GM23248 (cell line): ENCODE measurements around the gene MARCHF3.

Source experiments
- EZH2 ChIP-seq: fragments of 200-600 bp; sonication (generic); IDR thresholded peaks from 2 replicates; pipeline ENCODE4 v1.6.1; 2018; ENCODE audit warnings: antibody characterized with exemption, mild to moderate bottlenecking; ENCODE audit not compliant: insufficient read depth, poor library complexity, severe bottlenecking
- EZH2phosphoT487 ChIP-seq: fragments of 200-600 bp; sonication (generic); IDR thresholded peaks from 2 replicates; pipeline ENCODE4 v1.6.1; 2018; ENCODE audit warnings: antibody characterized with exemption, moderate library complexity, mild to moderate bottlenecking, low read depth; ENCODE audit not compliant: insufficient read depth

GRCh38 chr5:126983874-126984266, 46.5 kb downstream of the MARCHF3 start:
- TF ChIP-seq EZH2, result no peak
- TF ChIP-seq EZH2phosphoT487, result no peak
